B cell (primary cell): ENCODE results near the gene FAM114A2.

Experiments
- CTCF ChIP-seq: fragments of 200-600 bp; IDR thresholded peaks from one replicate; pipeline ENCODE4 v1.8.0; 2022; ENCODE audit warnings: antibody characterized with exemption, mild to moderate bottlenecking
- EZH2 ChIP-seq: IDR thresholded peaks from 2 replicates; pipeline ENCODE4 v1.6.1; 2012; ENCODE audit warnings: borderline replicate concordance, low read depth, mild to moderate bottlenecking, moderate library complexity, low read length; ENCODE audit not compliant: insufficient read depth, poor library complexity, severe bottlenecking

GRCh38 chr5:154034944-154035343, 3.8 kb downstream of the FAM114A2 start:
- TF ChIP-seq CTCF (no peak), EZH2 (no peak)
